HepG2 (cell line): ENCODE results near the gene PLA2G4C. TPM values are rescaled to one million over a fixed set of nuclear protein-coding genes. Genes with fewer than 3 reads are reported as not detected.

Experiments
- ATAC-seq: fragments of 200-7000 bp; cut with Tn5 transposase; 3 replicates; pipeline ENCODE4 v1.9.1; 2020; ENCODE audit warnings: mild to moderate bottlenecking, moderate library complexity
- BruUV-seq: library from RNA; stranded (reverse); fragments of 400-500 nt; replicated peaks from 2 replicates; lab custom pipeline; 2021; lab: Mats Ljungman, UMichigan
- CTCF ChIA-PET: fragments of 300-600 bp; formaldehyde crosslinking; extraction: SDS; loops from one replicate; lab custom pipeline; 2021; ENCODE audit warnings: low total read pairs, inconsistent platforms, low intra/inter-chr PET ratio; lab: Yijun Ruan, JAX
- POLR2A ChIA-PET: fragments of 350-600 bp; sonication (Branson Sonifier 250); formaldehyde crosslinking; loops from one replicate; lab custom pipeline; 2020; ENCODE audit warnings: antibody characterized with exemption, inconsistent platforms; lab: Yijun Ruan, JAX
- DNase-seq: peaks from one replicate; pipeline ENCODE4 v3.0.0-alpha.2; 2015; ENCODE audit warnings: low spot score
- FAIRE-seq: peaks from 3 replicates; lab custom pipeline; 2011; peaks lifted over from hg19 to GRCh38; lab: Jason Lieb, UNC
- H2AFZ ChIP-seq: one replicate; pipeline ENCODE4 v1.6.1; 2011; ENCODE audit warnings: low read length, inconsistent platforms
- H3K27ac ChIP-seq: fragments of 300-600 bp; 3 replicates; pipeline ENCODE4 v1.8.0; 2011; ENCODE audit warnings: mixed run types, mild to moderate bottlenecking, mixed read lengths, low read length, inconsistent platforms; ENCODE audit not compliant: insufficient read depth; ENCODE audit errors: extremely low read length
- H3K27me3 ChIP-seq, 2 experiments: fragments of 200-600 bp in 1 of 2; 2 replicates in 1 of 2; 3 replicates in 1 of 2; pipeline versions ENCODE4 v1.6.0 to v1.8.0; 2011; ENCODE audit warnings: low read length in 2 of 2, mild to moderate bottlenecking in 2 of 2, moderate library complexity in 2 of 2, inconsistent platforms in 1 of 2; ENCODE audit not compliant: insufficient read depth in 2 of 2, control insufficient read depth in 1 of 2
- H3K36me3 ChIP-seq, 2 experiments: fragments of 200-600 bp in 1 of 2; replicated peaks in 1 of 2; 2 replicates in 1 of 2; 3 replicates in 1 of 2; pipeline versions ENCODE4 v1.5.1 to v1.8.0; 2011; ENCODE audit warnings: low read length in 2 of 2, inconsistent platforms in 1 of 2; ENCODE audit not compliant: insufficient read depth in 2 of 2, control insufficient read depth in 1 of 2
- H3K4me1 ChIP-seq: 2 replicates; pipeline ENCODE4 v1.5.1; 2012; ENCODE audit warnings: low read length, inconsistent platforms; ENCODE audit not compliant: insufficient read depth
- H3K4me2 ChIP-seq: 2 replicates; pipeline ENCODE4 v1.6.0; 2011; ENCODE audit warnings: low read depth, low read length, inconsistent platforms
- H3K4me3 ChIP-seq, 3 experiments: fragments of 200-600 bp in 1 of 3; sonication (generic), shearing (Covaris generic) in 1 of 3; replicated peaks in 1 of 3; 2 replicates each; pipeline ENCODE4 v1.5.1; 2011 to 2016; ENCODE audit warnings: low read length in 3 of 3, inconsistent platforms in 2 of 3, low read depth in 2 of 3, mild to moderate bottlenecking in 2 of 3, control low read depth in 1 of 3, mixed read lengths in 1 of 3; ENCODE audit not compliant: insufficient read depth in 1 of 3
- H3K79me2 ChIP-seq: one replicate; pipeline ENCODE4 v1.6.1; 2011; ENCODE audit warnings: low read length, inconsistent platforms; ENCODE audit not compliant: insufficient read depth
- H3K9ac ChIP-seq: 2 replicates; pipeline ENCODE4 v1.6.0; 2011; ENCODE audit warnings: mild to moderate bottlenecking, low read depth, low read length, inconsistent platforms; ENCODE audit not compliant: insufficient read depth
- H3K9me3 ChIP-seq: 2 replicates; pipeline ENCODE4 v1.5.1; 2012; ENCODE audit warnings: mild to moderate bottlenecking, low read length
- H4K20me1 ChIP-seq: 2 replicates; pipeline ENCODE4 v1.6.0; 2011; ENCODE audit warnings: inconsistent platforms, mild to moderate bottlenecking, low read length, moderate library complexity; ENCODE audit not compliant: insufficient read depth
- CSRNP2 ChIP-seq: sonication (generic); formaldehyde crosslinking; conservative IDR thresholded peaks from 2 replicates; pipeline ENCODE4 v1.8.0; 2022; ENCODE audit warnings: low read depth, missing genetic modification reagents
- PAXIP1 ChIP-seq: sonication (generic); formaldehyde crosslinking; conservative IDR thresholded peaks from 2 replicates; pipeline ENCODE4 v1.4.0; 2020; ENCODE audit warnings: mild to moderate bottlenecking, missing genetic modification reagents, moderate library complexity
- SIN3B ChIP-seq: fragments of 150-350 bp; IDR thresholded peaks from 2 replicates; pipeline ENCODE4 v1.6.1; 2014; ENCODE audit warnings: low read length
- TFDP2 ChIP-seq: sonication (generic); formaldehyde crosslinking; IDR thresholded peaks from 2 replicates; pipeline ENCODE4 v1.4.0; 2020; ENCODE audit warnings: missing genetic modification reagents
- THAP7 ChIP-seq: sonication (generic); formaldehyde crosslinking; IDR thresholded peaks from 2 replicates; pipeline ENCODE4 v1.8.1; 2023; ENCODE audit warnings: mild to moderate bottlenecking, missing genetic modification reagents
- ZC3H13 ChIP-seq: sonication (generic); formaldehyde crosslinking; IDR thresholded peaks from 2 replicates; pipeline ENCODE4 v1.8.1; 2023; ENCODE audit warnings: mild to moderate bottlenecking, missing genetic modification reagents, moderate library complexity
- ZNF180 ChIP-seq: sonication (generic); formaldehyde crosslinking; IDR thresholded peaks from 2 replicates; pipeline ENCODE4 v1.4.0; 2020; ENCODE audit warnings: low read depth, missing genetic modification reagents, borderline replicate concordance
- ZNF225 ChIP-seq: sonication (generic); formaldehyde crosslinking; IDR thresholded peaks from 2 replicates; pipeline ENCODE4 v1.4.0; 2020; ENCODE audit warnings: mild to moderate bottlenecking, missing genetic modification reagents
- ZNF652 ChIP-seq: IDR thresholded peaks from 2 replicates; pipeline ENCODE4 v1.6.1; 2016; ENCODE audit warnings: low read depth, borderline replicate concordance
- ZNF747 ChIP-seq: sonication (generic); formaldehyde crosslinking; IDR thresholded peaks from 2 replicates; pipeline ENCODE4 v1.8.1; 2023; ENCODE audit warnings: missing genetic modification reagents, mild to moderate bottlenecking, borderline replicate concordance
- ZNF839 ChIP-seq: sonication (generic); formaldehyde crosslinking; IDR thresholded peaks from 2 replicates; pipeline ENCODE4 v1.4.0; 2020; ENCODE audit warnings: missing genetic modification reagents, mild to moderate bottlenecking, borderline replicate concordance
- WGBS: methylation state at CpG from one replicate; pipeline ENCODE4 v1.1.6; 2017; ENCODE audit warnings: low lambda C conversion rate; 5-methylcytosine and 5-hydroxymethylcytosine counted together
- in situ Hi-C: cut with HindIII; loops from 2 replicates; pipeline ENCODE4 v1.10.0; 2017; ENCODE audit warnings: low pct_unique_long_range_greater_than_20kb; ENCODE audit not compliant: extremely low pct_ligation_motif_present
- intact Hi-C: fragments of 100-400 bp; cut with micrococcal nuclease; formaldehyde crosslinking; loops from one replicate; pipeline ENCODE4 v1.10.0; 2022; ENCODE audit not compliant: unreplicated experiment
- polyA plus RNA-seq, 8 experiments: library from polyadenylated mRNA; depleted of rRNA in 3 of 8; stranded (reverse) in 7 of 8; unstranded in 1 of 8; fragments of >200 nt; fragmentation: Illumina TruSeq in 4 of 8; extraction: Trizol in 4 of 8; gene quantifications; 2 replicates each; pipeline versions ENCODE4 v1.2.1 to v1.2.3, GENCODE V29; 2011 to 2016; ENCODE audit warnings: low read depth in 4 of 8, missing spikeins in 1 of 8, mixed read lengths in 1 of 8; ENCODE audit not compliant: insufficient read depth in 1 of 8
- total RNA-seq, 5 experiments: library from RNA; depleted of rRNA; stranded (reverse); fragments of >200 nt; fragmentation: Illumina TruSeq; extraction: Trizol; gene quantifications; 2 replicates each; pipeline ENCODE4 v1.2.3, GENCODE V29; 2016; ENCODE audit warnings: low read depth in 1 of 5

The PLA2G4C gene
- total and polyA plus RNA-seq, 2 of the 13 experiments (the other 11 are each of a cell fraction or from before 2014, with no cell fraction given) = 1.6 to 1.7 TPM

GRCh38 chr19:48000846-48001245, 109.8 kb downstream of the PLA2G4C start:
- intact Hi-C loops (no loop called here), in situ Hi-C loops (no loop called here)
- H3K4me1 ChIP-seq = no peaks in the 10 kb centered on the region
- H3K9ac ChIP-seq = no peak overlapping the region
- no peaks in the 10 kb centered on the region for H3K79me2 ChIP-seq
- no TSS peak for BruUV-seq
- 0 out of 2 replicates have a peak, but pooled peaks cover 4% of the 10 kb centered on the region for H3K9me3 ChIP-seq
- 38% methylated on average over 6 of the region's 6 CpGs for WGBS
- CTCF ChIA-PET = no interaction called here
- no peak for FAIRE-seq
- ATAC-seq = no peak
- H3K4me2 ChIP-seq = no peak overlapping the region
- H3K27me3 ChIP-seq = no peaks in the 10 kb centered on the region; a peak in 1 of 5 replicates
- H3K27ac ChIP-seq = no peak overlapping the region
- H2AFZ ChIP-seq = no peak overlapping the region
- POLR2A ChIA-PET = no interaction called here
- TF ChIP-seq ZNF747 (CRISPR knock-in tag) = no peak
- TF ChIP-seq ZNF839 (CRISPR knock-in tag) = no peak
- no peak for TF ChIP-seq SIN3B
- no peak for TF ChIP-seq PAXIP1 (CRISPR knock-in tag)
- no peak for TF ChIP-seq TFDP2 (CRISPR knock-in tag)
- no peak for TF ChIP-seq ZNF225
- TF ChIP-seq THAP7 (CRISPR knock-in tag) = no peak
- no peak for TF ChIP-seq ZC3H13 (CRISPR knock-in tag)
- no peak for TF ChIP-seq ZNF652 (CRISPR knock-in tag)
- no peak for TF ChIP-seq ZNF180 (CRISPR knock-in tag)
- no peak for TF ChIP-seq CSRNP2
- no peak for DNase-seq
- no peak overlapping the region for H3K4me3 ChIP-seq
- H3K36me3 ChIP-seq = no peaks in the 10 kb centered on the region
- H4K20me1 ChIP-seq = no peaks in the 10 kb centered on the region
